KOPT-K1 (cell line): Measurements from ENCODE around the gene TOR4A.

Source experiments
- H3K27ac ChIP-seq: fragments of 200-600 bp; sonication (generic); 2 replicates; pipeline ENCODE4 v1.5.1; 2016; ENCODE audit warnings: antibody characterized with exemption, mild to moderate bottlenecking, low read depth, low read length; ENCODE audit not compliant: poor library complexity, severe bottlenecking
- H3K36me3 ChIP-seq: fragments of 200-600 bp; sonication (generic); 2 replicates; pipeline ENCODE4 v1.5.1; 2017; ENCODE audit warnings: antibody characterized with exemption, mild to moderate bottlenecking, low read length, moderate library complexity; ENCODE audit not compliant: insufficient read depth
- H3K9me3 ChIP-seq: fragments of 200-600 bp; sonication (generic); 2 replicates; pipeline ENCODE4 v1.5.1; 2017; ENCODE audit warnings: antibody characterized with exemption, low read length, mild to moderate bottlenecking; ENCODE audit not compliant: insufficient read depth, poor library complexity, severe bottlenecking

TOR4A gene

GRCh38 chr9:137286975-137287383 is 9.5 kb downstream of the TOR4A start:
- Histone ChIP-seq H3K27ac (no peak overlapping the region), H3K9me3 (no peaks in the 10 kb centered on the region), H3K36me3 (no peaks in the 10 kb centered on the region)

- Histone ChIP-seq H3K36me3 (no peaks in the 10 kb centered on the region), H3K27ac (no peak overlapping the region), H3K9me3 (peaks cover 5% of the 10 kb centered on the region)
Observed at GRCh38 chr9:137293094-137293481, 15.6 kb downstream of the TOR4A start.

GRCh38 chr9:137293482-137294090 is 16.1 kb downstream of the TOR4A start:
- Histone ChIP-seq H3K36me3 (no peaks in the 10 kb centered on the region), H3K27ac (no peak overlapping the region), H3K9me3 (peaks cover 5% of the 10 kb centered on the region)

GRCh38 chr9:137294091-137294680 is 16.7 kb downstream of the TOR4A start:
- H3K27ac ChIP-seq, result no peak overlapping the region
- H3K9me3 ChIP-seq, result peaks cover 5% of the 10 kb centered on the region
- no peaks in the 10 kb centered on the region for H3K36me3 ChIP-seq

DNA sequence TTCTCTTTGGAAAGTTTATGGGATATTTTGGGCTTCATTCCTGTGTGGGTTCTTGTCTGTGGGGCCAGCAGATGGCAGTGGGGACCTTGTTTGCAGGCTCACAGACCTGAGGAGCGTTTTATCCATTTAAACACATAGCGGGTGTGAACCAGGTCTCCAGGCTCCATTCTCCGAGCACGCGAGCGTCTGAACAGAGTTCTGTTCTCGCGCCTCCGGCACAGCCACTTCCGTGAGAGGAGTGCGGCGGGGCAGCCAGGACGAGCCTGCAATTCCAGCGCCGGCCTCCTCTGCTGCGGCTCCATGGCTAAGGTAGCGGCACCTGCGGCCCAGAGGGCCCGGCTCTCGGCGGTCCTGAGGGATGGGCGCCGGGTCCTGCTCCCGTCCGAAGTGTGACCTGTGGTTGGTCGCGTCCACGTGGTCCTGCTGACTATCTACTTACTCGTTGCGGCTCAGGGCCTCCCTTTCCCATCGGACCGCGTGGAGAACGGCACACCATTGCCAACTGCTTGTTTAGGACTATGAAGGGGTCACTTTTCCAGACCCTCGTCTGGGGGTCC is 17.2 kb downstream of the TOR4A start:
- no peak overlapping the region for H3K27ac ChIP-seq
- H3K9me3 ChIP-seq, result peaks cover 5% of the 10 kb centered on the region
- H3K36me3 ChIP-seq, result no peaks in the 10 kb centered on the region

DNA sequence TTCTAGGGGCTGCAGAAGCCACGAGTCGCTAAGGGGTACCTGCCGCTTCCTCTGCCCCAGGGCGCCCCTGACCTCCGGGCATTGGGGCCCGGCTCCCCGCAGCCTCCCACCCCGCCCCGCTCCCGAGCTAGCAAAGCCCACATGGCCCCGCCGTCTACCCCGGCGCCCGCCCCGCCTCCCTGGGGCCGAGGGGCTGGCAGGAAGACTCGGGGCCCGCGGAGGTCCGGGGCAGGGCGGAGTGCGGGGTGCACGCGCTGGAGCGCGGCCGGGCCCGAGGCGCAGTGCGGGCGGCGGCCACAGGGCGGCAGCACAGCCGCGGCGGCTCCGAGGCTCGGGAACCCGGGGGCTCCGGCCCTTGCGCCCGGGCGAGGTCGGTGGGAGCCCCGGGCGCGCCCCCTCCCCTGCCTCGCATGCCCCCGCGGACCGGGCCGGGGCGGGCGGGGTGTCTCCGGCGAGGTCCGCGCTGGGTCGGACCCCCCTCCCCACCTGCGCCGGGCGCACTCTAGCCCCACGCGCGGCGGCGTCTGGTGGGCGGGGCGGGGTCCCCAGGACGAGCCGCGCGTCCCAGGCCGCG is 17.8 kb downstream of the TOR4A start:
- H3K36me3 ChIP-seq, result no peaks in the 10 kb centered on the region
- H3K9me3 ChIP-seq, result peaks cover 5% of the 10 kb centered on the region
- H3K27ac ChIP-seq, result no peak overlapping the region

DNA sequence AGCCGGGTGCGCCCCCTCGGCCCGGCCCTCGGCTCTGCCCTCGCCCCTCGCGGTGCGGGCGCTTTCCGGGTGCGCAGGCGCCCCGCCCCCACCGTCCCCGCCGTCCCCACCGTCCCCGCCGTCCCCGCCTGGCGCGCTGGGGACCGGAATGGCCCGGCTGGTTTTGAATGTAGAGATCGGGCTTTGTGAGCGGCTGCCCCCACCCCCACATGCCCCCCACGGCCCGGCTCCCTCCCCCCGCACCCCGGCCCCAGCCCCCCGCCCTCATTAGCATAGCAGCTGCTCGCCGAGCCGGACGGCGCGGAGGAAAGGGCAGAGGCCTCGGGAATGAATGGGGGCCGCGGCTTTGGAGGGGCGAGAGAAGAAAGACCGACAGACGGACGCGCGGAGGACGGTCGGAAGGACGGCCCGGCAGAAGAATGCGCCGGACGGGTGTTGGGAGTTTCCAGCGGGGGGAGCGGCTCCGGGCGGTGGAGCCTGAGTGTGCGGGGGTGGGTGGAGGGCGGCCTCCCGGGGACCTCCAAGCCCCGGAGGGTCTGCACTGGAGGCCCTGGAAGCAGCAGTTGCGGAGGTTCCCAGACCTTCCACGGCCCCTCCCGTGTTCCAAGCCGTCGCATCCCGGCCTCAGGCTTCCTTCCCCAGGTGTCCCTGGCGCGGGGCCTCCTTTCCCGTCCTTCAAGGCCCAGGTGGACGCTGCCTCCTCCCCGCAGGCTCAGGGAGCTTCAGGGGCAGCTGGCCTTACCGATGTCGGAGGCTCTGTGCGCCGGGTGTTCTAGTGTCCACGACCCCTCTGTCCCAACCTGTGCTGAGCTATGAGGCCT is 18.5 kb downstream of the TOR4A start:
- Histone ChIP-seq H3K9me3 (peaks cover 5% of the 10 kb centered on the region), H3K27ac (no peak overlapping the region), H3K36me3 (no peaks in the 10 kb centered on the region)

DNA sequence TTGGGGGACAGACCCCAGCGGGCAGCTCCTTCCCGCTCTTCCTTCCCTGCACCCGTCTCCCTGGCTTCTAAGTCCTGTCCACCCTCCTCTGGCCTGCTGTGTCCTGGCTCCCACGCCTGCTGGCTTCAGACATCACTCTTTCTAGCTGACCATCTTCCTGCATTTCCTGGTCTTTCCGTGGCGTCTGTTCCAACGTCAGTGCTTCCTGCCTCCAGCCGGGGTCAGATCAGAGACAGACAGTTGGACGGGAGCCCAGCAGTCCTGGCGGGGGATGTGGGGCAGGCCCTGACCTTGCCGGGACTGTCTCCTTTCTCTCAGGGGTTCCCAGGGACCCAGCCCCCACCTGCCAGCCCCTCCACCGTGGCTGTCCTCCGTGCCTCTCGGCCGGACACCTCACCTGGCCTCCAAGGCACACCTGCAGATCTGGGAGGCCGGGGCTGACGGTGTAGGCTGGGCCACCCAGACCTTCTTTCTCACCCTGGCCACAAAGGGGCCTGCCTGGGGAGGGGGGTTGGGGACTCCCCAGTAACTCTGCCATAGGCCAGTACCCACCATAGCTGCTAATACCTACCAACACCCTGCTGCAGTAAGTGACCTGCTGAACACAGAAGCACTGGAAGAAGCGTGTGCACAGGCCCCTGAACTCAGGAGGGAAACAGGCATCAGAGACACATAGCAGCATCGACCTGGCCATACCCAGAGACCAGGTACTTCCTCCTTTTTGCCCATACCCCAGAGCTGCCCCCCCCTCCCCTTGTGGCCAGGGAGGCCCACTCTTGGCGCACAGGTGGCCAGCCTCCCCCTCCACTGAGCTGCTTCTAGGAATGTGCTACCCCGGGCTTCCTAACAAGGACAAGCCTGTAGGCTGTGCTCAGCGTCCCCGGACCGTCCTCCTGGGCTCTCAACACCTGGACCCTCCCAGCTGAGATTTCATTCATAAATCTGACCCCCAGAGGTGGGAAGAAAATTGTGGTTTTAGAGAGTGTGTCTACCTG is 19.4 kb downstream of the TOR4A start:
- Histone ChIP-seq H3K9me3 (peaks cover 5% of the 10 kb centered on the region), H3K27ac (no peak overlapping the region)

GRCh38 chr9:137297966-137298365 is 20.4 kb downstream of the TOR4A start:
- Histone ChIP-seq H3K27ac (no peak overlapping the region), H3K9me3 (peaks cover 5% of the 10 kb centered on the region), H3K36me3 (no peaks in the 10 kb centered on the region)

More for the DNA sequence above, 19.4 kb downstream of the TOR4A start:
- H3K36me3 ChIP-seq, result no peaks in the 10 kb centered on the region

- no peak overlapping the region for H3K27ac ChIP-seq
- H3K9me3 ChIP-seq, result peaks cover 5% of the 10 kb centered on the region
Observed at GRCh38 chr9:137298401-137299202, 21.1 kb downstream of the TOR4A start.

DNA sequence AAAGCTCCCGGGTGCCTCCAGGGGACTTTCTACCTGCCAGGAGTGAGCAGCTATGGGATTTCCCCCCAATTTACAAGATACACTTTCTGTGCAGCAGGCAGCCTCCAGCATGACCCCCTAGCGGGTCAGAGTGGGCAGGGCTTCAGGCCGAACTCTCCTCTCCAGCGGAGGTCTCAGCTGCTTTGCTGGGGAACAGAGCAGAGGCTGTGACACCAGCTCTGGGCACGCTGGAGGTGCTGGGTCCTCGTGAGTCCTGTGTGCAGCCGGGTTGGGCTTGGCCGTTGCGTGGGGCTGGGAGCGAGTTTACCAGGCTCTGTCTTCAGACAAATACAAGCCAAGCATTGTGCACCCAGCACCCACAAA is 21.7 kb downstream of the TOR4A start:
- H3K36me3 ChIP-seq, result no peaks in the 10 kb centered on the region
- no peak overlapping the region for H3K27ac ChIP-seq
- peaks cover 5% of the 10 kb centered on the region for H3K9me3 ChIP-seq

More at GRCh38 chr9:137298401-137299202, 21.1 kb downstream of the TOR4A start:
- no peaks in the 10 kb centered on the region for H3K36me3 ChIP-seq

GRCh38 chr9:137299938-137300337 is 22.4 kb downstream of the TOR4A start:
- no peaks in the 10 kb centered on the region for H3K36me3 ChIP-seq
- no peak overlapping the region for H3K27ac ChIP-seq
- no peaks in the 10 kb centered on the region for H3K9me3 ChIP-seq

- Histone ChIP-seq H3K9me3 (no peaks in the 10 kb centered on the region), H3K27ac (no peak overlapping the region), H3K36me3 (no peaks in the 10 kb centered on the region)
Observed at GRCh38 chr9:137300567-137301080, 23.1 kb downstream of the TOR4A start.
